HG02610 (cell line): ENCODE measurements around the gene CDH8.

Experiments
- ATAC-seq: cut with Tn5 transposase; IDR thresholded peaks from one replicate; pipeline ENCODE4 v1.9.1; 2021; ENCODE audit warnings: mild to moderate bottlenecking, moderate library complexity; ENCODE audit not compliant: unreplicated experiment

The CDH8 gene

DNA sequence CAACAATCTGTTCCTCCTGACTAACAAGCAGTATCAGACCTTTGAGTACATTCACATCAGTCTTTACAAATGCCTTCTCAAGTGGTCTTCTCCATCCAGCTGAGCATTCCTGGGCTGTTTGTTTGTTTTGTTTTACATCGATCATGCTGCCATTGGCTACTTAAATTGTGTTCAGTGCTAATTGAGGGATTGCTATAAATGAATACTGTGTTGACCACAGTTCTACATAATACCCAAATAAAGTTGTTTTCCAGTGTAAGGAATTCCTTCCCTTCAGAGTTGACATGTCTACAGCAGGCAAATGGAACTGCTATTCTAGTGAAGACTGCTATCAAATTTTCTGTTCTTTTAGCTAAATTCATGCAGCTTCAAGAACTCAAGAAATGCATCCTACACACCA, 3.2 kb downstream of the CDH8 start:
- ATAC-seq, result no peak

DNA sequence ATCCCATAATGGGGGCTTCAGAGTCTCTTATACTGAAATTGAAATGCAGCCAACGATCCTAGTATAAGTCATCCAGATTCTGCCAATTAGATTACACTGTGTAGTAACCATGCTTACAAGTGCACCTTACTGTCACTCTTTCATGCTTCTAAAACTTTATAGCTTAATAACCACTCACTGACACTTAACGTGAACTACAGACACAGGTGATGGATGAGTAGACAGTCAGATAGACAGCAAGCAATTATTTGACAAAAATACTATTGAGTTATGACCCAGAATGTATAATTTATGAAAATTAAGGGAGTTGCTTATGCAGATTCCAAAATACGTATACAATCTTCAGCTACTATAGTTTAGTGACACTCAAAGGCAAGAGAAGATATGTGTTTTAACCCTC, 6.3 kb downstream of the CDH8 start:
- ATAC-seq, result no peak

DNA sequence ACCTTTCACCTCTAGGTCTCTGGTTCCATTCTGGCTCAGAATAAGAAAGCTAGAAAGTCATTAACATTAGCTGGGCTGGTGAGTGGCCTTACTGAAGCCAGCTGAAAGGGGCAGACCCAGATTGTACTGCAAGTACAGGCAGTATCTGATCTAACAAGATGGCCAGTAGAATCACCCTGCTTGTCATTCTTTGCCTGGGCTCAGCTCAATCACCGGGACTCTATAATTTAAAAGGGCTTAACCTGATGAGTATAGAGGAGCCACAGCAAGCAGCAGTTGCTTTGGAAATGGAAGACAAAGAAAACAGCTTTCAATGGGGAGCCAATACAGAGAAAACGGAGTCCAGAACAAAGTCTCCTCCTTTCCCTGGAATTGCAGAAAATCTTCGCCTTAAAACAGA, 13.6 kb downstream of the CDH8 start:
- ATAC-seq, result no peak

DNA sequence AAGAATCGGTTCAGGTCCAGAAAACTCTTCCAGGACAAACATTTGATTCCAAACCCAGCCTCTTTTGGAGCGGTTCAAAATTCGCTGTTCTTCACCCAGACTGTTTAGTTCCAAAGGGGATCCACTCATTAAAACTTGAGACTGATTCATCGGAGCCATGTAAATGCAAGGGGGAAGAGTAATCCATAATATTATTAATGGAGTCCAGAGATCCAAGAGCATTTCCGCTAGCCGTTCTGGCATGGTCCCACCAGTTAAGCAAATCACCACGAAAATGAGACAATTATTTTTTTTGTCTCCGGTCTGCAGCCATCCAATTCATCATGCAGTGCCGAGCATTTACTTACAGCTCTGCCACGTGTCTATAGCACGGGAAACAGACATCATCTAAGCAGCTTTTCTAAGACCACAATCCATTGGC, 15.1 kb downstream of the CDH8 start:
- ATAC-seq, result no peak

DNA sequence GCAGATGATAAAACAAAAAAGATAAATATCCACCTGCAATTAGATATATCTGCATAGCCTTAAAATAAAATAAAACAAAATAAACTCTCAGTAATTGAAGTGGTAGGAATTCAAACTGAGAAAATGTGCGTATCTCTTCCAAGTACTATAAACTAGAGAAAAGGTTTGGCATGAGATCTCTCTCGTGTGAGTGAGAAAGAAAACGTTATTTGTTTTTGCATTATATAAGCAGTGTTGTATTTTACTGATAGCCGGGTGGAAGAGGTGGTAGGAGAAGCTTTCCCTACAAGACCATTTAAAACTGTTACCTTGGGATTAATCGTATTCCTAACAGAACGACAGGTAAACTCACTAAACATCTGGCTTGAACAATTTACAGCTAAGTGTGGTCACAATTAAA, 15.6 kb downstream of the CDH8 start:
- ATAC-seq, result no peak

DNA sequence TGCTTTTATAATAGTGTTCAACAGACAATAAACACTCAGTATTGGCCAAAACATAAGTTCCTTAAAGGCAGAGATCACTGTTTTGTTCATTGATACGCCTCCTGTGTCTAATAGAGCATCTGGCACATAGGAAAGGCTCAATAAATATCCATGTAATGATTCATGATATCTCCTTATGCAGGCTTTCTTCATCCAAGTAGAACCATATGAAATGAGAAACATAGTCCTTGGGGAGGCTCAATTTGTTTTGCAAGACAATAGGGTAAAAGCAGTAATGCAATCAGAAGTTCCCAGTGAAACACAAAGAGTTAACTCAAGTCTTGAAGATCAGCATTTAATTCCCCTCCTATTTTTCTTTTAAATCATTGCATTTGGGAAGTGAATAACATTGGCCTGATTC, 16.4 kb downstream of the CDH8 start:
- ATAC-seq, result no peak

DNA sequence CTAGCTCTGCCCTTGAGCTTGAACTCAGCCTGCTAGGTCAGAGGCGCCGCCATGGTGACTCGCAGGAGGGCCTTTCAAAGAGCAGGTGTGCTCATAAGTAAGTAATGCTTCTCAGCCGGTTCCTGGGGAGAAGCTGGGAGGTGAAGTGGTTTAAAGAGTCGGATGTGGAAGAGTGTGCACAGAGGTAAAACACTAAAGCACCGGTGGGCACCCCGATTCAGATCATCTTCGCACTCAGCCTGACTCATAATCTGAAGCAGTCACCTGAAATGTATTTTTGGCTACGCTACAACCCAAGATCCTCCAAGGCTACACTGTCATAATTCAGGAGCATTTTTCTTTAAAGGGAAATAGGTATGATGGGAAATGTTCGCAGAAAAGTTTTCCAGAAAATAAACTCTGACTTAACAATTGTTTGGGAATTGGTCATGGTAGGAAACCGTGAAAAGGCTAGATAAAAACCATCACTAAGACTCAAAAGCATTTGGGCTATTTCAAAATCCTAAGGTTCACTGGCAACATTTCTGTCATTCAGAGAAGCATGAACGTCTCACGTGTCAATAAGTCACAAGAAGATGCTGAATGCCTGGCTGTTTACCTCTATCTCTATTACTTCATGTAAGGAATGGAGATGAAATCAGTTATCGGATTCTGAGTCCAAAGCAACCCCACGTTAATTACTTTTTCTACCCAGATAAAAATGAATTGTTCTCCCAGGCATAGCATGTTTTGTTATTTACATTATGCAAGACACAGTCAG, 17.8 kb downstream of the CDH8 start:
- no peak for ATAC-seq

DNA sequence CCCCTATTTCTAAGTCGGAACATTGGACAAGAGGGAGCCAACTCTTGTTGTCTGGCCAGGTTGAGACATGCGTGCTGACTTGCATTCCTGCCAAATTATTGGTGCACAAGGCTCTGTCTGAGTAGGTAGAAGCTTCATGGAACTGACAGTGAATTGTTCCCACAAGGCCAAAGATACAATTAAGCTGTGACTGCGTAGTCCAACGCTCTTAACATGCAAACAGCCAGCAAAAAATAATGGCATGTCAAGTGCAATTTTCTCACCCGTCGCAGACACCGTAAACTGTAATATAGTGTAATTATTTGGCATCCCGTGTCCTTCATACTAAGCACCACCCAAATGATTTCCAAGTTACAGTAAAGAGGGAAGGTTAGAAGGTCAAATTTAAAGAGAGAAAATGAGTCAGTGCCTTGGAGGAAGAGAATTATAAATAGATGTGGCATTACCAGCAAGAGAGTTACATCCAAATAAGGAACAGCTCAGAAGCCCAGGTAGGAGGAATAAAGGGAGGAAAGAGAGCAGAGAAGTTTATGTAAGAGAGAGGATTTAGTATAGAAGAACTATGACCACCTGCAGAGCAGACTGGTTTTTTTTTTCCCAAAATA, 21.8 kb downstream of the CDH8 start:
- no peak for ATAC-seq

DNA sequence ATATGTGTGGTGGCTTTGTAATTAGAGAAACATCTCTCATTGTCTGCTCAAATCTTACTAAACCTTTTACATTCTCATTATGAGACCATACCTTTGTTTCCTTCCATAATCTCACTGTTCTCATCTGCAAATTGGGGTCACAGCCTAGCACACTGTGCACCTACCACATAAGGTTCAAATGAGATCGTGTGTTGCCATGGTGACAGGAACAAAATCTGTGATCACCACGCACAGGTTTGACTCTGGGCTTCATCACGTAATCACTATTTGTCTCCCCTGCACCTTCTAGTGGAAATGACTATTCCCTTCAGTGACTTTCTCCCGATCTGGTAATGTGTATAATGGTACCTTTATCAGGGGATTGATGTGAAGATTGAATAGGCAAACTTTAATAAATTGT, 26.1 kb downstream of the CDH8 start:
- no peak for ATAC-seq

DNA sequence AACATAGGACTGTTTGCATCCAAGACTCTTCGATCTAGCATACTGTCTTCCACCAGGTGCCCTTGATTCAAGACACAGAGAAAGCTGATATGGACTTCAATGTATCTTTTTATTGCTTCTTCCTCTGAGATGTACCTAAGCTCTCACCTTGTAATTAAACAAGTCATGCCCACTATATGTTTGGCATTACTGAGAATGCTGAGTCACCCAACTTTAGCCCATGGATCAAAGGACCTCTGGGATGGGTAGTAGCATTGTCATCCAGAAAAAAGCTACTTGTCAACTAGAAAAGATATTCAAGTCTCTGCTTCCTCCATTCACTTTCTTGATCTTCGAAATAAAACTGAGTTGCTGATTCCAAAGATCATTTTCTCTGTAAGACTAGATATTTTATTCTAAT, 37.8 kb downstream of the CDH8 start:
- ATAC-seq, result no peak

DNA sequence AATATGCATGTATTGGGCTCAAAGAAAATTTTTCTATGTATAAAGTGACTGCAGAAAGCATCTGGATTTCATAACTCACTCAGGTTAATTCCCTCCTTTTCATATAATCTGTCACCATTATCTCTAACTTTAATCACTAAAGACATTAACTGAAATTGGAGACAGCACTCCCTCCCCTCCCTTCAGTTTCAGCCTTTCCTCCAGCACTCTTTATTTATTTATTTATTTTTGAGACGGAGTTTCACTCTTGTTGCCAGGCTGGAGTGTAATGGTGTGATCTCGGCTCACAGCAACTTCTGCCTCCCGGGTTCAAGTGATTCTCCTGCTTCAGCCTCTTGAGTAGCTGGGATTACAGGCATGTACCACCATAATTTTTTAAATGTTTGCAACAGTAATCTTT, 43.1 kb downstream of the CDH8 start:
- ATAC-seq, result no peak

DNA sequence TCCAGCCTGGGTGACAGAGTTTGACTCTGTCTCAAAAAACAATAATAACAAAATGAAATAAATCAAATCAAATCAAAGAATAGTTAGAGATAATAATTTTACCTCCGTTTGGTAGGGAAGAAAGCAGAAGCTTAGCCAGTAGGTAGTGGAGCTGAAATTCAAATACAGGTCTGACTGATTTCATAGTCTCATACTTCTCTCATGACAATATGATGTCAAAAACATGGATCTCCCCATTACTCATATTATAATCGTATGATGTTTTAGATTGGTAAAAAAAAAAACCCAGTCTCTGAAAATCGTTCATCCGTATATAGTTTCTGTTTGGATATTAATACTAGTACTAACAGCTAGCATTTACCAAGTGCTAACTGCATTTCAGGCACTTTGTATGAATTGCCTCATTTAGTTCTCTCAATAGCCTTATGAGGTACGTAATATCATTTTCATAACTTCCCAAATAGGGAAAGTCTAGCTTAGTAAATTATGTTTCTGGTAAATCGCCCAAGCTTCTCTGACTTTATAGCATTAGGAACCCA, 48.7 kb downstream of the CDH8 start:
- ATAC-seq, result no peak

DNA sequence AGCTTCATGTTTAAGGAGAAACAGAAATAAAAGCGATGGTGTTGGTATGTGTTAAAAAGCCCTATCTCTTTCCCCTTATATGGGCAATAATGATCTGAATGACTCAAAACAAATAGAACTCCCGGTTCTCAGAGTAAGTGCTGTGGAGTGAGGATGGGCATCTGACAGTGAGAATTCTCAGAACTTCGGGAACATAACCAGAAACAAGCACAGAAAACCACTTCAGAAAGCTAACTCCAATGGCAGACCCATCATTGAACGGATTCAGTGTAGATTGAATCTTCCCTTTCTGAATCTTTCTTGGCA, 67.2 kb downstream of the CDH8 start:
- no peak for ATAC-seq

DNA sequence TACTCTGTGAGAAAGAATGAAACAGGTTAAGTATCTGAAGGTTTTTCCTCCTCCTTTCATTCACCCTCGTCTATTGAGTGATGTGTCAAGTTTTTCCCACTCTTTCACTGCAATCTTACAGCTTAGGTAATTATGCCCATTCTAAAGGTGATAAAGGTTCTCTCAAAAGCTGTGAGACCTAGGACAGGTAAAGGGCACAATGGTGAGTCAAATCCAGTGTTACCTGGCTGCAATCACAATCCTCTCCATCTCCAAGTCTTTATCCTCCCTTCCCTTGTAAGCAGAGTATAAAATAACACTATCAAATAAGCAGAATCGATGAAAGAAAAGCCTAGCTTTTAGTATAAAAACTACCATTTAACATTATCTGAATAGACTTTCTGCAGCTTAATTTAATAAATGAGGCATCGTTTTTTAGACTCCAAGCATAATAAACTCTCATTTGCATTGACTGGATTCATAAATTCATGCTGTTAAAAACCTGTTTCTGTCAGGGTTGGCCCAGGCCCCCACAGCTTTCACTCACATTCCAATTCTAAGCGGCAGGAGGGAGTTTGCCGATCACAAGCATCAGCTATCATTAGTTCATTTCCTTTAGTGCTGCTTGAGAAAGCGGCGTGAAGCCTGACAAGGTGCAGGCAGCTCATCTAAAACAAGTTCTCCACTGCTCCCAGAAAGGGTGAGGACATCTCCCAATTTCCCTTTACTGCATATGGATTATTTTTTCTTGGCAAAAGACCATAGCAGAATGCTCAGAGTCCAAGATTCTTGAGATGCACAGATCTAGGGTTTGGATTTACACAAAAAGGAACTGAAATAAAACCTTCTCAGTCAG, 67.8 kb downstream of the CDH8 start:
- no peak for ATAC-seq

DNA sequence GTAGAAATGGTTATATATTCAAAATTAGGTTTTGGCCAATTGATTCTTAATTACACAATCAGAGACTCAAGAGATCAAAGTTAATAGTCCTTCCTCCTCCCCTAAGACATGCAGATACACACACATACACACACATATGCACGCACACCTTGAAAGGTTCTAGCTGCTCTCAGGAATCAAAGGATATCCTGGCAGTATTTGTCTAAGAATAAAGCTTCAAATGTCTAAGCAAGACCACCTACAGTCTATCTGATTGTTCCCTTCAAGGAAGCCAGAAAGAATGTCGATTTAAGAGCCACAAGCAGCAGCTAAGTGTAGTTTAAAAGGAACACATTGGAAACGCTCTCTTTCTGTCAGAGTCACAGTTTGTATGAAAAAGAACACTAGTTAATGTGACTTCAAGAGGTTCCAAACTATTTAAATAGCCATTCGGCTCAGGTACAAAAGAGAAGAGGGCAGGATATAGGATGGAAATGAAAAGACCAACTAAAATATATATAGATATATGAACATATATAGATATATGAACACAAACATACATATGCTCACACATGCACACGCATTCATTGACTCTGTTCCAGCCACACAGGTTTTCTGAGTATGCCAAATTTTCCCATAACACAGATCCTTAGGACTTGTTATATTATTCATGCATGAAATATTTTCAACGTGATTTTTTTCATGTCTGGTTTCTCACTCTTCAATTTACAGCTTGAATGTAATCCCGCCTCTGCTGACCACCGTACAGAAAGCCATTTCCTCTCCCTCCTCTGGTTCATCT, 79.0 kb downstream of the CDH8 start:
- no peak for ATAC-seq

DNA sequence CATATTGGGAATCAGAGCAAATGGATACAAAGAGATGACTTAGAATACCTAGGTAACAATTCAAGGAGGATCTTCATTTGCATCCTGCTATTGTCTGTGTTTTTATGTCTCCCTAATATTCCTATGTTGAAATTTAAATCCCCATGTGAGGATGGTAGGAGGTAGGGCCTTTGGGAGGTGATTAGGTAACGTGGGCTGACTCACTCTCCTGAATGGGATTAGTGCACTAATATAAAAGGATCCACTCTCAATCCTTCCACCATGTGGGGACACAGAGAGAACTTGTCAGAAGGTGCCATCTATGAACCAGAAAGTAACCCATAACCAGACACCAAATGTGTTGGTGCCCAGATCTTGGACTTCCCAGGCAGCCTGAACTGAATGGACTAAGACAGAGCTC, 83.4 kb downstream of the CDH8 start:
- no peak for ATAC-seq

DNA sequence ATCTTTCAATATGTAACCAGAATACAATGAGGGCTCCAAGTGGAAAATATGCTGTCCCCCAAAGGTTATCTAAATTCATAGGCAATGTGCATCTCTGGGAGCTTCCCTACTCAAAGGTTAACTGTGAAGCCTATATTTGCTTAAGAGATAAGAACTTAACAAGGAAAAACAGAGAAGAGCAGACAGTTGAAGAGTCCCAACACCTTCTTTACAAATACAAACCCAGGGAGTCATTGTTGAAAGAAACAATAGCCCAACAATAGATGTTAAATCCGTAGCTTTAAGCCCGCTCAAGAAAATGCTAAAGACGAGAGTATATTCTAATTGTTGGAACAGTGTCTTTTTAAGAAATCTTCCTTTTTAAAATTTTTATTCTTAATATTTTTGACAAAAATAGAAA, 87.8 kb downstream of the CDH8 start:
- no peak for ATAC-seq

DNA sequence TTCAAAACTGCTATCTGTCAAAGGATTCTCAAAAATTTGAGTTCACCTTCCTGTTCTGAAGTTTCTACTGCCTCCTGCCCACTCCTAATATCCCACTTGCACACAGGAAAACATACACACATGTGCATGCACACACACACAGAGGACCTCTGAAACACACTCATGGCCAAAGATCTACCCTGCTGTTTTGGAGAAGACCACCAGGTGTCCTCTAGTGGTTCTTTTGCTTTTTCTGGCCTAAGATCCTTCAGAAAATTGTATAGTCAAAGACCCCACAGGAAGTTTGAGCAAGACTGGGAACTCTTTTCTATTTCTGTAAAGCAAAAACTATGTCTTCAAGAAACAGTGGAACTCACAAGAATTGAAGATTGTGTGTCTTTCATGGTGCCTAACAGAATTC, 90.2 kb downstream of the CDH8 start:
- ATAC-seq, result no peak

DNA sequence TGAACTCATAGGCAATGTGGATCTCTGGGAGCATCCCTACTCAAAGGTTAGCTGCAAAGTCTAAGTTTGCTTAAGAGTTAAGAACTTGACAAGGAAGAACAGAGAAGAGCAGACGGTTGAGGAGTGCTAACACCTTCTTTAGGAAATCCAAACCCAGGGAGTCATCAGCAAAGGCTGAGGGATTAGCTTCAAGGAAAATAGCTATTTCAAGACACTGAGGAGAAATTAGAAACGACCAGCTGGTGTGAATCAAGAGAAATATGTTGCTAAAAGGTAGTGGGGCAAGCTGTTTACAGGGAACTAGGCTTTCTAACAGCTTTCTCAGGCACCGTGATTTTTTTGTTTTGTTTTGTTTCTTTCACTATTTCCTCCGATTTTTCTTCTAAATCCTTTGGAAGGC, 90.7 kb downstream of the CDH8 start:
- no peak for ATAC-seq

DNA sequence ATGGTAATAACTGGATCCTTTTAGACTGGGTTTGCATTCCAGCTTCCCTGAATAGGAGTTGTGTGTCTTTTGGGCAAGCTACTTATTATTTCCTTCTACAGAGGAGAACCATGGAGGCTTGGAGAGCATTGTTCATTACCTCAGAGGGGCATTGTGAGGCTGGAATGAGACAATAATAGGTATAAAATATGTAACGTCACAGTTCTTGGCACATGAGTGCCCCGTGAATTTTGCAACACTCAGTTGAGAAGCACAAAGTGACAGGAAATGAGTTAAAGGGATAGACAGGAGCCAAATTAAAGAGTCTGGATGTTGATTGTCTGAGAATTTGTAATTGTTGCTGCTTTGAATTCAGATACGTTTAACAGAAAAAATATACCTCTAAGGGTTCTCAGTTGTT, 92.2 kb downstream of the CDH8 start:
- no peak for ATAC-seq

DNA sequence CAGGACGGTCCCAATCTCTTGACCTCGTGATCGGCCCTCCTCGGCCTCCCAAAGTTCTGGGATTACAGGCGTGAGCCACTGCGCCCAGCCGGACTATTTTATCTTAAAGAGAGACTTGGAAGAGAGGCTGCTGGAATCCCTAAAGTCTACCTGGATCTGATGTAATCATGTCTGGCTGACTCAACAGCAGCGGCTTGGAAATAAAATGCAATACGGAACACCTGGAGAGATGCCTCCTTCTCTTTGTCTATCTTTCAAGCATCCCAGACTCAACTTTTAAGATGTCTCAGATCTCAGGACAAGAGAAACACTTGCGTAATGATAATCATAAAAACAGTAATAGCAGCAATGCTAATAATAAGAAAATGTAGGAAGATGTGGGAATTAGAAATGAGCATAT, 95.6 kb downstream of the CDH8 start:
- no peak for ATAC-seq
